Measurements from ENCODE around the gene MCRIP1.

Gene MCRIP1, protein sequence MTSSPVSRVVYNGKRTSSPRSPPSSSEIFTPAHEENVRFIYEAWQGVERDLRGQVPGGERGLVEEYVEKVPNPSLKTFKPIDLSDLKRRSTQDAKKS

DNA sequence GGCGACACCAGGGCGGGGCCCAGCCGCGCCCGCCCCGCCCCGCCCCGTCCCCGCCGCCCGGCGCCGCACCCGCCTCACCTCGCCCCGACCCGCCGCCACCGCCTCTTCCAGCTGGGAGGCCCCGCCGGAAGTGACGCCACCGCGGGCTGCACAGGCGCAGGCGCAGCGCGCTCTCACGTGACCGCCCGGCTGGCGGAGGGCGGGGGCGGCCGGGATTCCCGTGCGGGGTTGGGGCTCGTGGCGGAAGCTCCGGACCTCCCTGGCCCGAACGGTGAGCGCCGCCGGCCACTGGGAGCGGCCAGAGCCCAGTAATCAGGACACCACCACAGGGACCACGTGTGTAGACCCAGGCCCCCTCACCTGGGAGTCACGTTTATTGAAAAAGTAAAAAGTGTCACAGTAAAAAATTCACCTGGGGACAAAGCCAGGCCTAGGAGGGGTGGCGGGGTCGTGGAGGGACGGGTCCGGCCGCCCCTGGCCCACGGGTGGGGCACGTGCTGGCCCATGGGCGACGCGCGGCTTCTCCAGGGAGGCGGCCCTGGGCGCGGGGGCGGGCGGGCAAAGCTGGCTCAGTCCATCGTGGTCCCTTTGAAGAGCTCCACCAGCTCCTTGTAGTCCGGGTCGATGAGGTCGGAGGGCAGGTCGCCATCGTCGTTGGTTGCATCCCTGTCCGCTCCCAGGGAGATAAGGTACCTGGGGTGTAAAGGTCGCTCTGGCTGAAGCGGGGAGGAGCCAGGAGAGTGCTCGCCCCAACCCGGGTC is at the start of gene MCRIP1:
TSS of gene MCRIP1 (minus strand) at position 132 of the 761 bp plus-strand sequence. CDS start 8,785 bp downstream, outside the sequence.
- DNase-seq = peak; percentile 95

DNA sequence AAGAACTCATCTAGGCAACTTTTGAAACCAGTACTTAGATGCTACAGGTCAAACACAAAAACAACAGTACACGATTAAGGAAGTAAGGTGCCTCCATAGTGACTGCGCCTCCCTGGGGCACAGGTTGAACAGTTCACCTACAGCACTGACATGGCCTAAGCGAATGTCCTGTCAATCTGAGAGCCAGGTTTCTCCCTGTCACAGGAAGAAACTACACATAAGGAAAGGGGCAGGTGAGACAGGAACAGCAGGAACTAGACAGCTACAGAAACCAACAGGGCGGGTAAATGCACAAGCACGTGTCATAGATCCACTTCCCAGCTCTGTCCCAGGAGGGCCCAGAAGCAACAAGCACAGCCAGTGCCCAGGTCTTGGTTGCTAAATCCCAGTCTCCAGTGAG is 46.0 kb upstream of the MCRIP1 start:
- no peak for DNase-seq

DNA sequence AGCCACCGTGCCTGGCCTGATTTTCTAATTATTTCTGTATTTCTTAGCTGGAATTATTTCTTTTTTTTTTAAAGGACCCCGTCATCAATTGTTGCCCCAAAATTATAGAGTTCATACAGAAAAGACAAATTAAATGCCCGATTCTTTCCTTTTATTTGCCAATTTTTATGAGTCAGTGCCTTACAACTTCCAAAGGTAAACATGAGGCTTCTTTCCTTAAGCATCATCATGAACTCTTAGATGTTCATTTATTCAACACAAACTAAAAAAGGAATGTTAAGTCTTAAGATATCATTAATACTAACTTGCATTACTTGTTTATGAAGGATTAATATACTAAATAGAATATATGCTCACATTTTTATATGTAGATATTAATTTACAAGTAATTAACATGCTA is 45.2 kb upstream of the MCRIP1 start:
- no peak for DNase-seq

DNA sequence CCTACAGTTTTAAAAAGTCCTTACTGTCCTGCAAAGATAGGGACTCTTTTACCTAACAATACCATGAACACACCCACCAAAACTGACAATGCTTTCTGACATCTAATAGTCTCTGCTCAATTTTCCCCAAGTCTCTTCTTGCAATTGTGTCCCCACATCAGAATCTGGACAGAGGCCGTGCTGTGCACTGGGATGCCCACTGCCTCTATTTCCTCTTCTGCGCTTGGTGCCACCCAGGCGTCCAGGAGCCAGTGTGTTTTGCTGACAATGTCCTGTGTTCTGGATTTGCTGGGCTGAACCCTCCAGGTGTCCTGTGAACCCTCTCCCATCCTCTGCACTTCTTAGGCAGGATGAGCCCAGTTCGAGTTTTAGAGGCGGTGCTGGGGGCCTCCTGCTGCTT is 44.5 kb upstream of the MCRIP1 start:
- DNase-seq = no peak

DNA sequence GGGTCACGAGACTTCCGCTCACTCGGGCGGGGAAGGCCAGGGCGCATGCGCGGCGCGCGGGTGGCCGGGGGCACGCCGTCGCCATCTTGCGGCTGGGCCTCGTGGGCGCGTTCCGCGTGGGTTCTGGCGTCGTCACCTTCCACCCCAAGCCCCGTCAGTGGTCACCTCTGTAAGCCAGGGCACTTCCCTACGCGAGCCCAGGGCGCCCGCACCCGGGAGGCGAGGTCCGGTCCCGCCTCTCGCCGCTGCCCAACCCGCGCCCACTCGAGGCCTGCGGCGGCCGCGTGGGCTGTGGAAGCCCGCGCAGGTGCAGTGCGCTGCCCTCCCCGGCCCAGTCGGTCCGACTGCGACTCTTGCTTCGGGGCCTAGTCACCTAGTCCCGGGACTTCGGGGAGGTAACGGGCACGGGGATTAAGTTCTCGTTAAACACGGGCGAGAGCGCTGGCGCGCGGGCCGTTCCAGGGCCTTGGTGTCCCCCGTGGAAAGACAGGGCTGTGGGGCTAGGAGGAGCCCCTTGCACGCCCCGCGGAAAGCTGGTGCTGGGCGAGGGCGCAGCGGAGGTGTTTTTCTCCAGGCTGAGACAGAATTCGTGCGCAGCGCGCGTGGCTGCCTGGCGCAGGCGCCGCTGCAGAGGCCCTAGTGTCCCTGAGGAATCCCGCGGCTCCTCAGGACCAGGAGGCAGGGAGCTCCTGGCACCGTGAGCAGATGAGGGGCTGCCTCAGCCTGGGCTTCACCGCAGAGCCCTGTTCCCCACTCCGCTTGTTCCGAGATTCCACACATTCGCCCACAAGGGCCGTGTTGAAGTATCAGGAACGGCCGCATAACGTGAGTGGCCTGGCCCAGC is 38.5 kb upstream of the MCRIP1 start:
- DNase-seq = peak; percentile 96

DNA sequence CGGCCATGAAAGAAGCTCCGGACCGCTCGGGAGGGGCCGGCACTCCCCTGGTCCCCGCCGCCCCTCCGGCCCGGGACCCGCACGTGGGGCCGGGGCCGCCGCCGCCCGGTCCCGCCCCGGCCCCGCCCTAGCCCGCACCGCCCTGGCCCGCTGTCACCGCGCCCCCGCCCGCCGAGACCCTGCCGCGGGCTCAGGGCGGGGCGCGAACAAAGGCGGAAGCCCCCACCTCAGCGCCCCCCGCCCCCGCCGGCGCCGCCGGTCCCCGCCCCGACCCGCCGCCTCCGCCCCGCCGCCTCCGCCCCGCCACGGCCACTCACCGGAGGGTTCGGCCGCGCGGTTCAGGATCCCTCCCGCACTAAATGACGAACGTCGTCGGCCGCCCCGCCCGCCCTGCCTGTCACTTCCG is 37.9 kb upstream of the MCRIP1 start, which contains the start of gene ARHGDIA:
TSS of gene ARHGDIA (minus strand) at position 357 of the 406 bp plus-strand sequence. CDS start 1,407 bp downstream, outside the sequence.
- DNase-seq = no peak

DNA sequence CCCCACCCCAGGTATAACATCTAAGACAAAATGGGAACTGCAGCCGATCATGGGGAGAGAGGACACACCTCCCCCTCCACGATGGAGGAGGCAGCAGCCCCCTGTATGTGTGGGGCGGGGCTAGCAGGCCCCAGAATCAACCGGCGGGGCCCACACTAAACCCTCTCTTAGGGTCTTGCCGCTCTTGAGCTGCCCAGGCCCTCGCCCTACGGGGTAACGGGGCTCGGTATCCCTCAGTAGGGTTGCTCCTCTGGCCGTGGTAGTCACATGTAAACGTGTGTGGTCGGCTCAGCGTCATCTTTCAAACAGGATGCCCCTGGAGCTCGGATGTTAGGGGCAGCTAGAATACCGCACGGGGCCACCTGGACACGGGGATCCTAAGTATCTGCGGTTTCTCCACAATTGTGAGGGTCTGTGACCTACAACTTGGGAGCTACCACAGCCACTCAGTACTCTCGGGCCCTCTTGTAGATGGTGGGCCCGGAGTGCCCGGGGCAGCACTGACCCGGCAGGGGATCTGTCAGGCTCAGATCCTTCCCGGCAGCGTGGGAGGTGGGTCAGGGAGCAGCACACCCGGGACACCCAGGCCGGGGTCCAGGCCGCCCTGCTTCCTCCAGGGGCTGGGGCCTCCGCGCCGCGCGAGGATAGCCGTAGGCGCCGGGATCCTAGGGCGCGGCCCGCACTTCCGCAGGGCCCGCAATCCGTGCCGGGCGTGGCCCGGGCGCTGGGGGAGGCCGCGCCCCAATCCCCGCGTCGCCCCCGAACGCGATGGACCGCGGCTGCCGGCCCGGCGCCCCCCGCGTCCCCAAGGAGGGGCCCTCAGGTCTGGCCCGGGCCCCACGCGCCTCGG is 37.3 kb upstream of the MCRIP1 start:
- peak; percentile 51 for DNase-seq

DNA sequence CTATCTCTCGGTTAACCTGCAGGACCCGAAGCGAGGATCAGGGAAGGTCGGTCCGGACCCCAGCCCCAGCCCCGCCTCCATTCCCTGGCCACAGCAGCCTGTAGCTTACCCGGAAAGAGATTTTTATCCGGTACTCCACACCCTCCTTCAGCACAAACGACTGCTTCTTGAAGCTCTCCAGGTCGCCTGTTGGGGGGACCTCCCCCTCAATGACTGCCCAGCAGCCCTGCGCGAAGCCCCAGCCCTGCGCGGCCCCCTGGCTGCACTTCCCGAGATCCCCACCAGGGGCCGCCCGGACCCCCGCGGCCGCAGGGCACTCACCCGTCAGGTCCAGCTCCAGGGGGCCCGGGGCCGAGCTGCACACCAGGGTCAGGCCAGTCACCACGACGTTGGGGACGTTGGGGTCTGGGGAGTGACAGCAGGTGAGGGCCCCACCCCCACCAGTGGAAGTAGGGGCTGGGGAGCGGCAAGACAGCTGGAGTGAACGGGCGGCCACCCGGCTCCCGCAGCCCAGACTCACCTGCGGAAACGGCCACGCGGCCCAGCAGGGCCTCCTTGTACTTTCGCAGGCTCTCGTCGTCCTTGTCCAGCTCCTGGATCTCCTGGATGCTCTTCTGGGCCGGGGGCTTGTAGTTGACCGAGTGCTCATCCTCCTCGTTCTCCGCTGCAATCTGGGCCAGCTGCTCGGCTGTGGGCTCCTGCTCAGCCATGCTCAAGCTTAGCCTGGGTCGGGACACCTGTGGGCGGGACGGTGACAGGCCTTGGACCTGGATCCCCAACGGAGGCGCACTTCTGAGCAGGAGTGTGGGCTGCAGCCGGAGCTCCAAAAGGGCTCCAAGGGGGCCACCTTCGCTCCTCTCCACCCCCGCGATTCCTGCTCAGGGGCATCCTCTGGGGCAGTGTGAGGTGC is 36.4 kb upstream of the MCRIP1 start:
- peak; percentile 42 for DNase-seq

DNA sequence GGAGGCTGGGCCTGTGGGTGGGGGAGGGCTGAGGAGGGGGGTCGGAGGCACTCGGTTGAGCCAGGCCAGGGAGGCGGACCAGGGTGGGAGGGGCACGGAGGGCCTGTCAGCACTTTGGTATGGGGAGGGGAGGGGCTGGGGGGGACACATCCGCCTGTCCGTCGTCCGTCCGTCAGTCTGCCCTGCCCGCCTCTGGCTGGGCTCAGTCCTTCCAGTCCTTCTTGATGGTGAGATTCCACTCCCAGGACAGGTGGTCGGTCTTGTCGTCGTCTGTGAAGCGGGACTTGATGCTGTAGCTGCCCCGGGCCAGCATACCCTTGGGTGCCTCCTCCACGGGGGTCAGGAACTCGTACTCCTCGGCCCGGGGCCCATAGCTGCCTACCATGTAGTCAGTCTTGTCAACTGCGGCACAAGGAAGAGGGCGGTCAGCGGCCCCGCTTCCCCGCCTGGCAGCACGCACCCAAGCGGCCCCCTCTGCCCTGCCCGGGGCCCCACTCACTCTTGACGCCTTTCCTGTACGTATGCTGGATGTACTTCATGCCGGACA is 35.7 kb upstream of the MCRIP1 start:
- no peak for DNase-seq

DNA sequence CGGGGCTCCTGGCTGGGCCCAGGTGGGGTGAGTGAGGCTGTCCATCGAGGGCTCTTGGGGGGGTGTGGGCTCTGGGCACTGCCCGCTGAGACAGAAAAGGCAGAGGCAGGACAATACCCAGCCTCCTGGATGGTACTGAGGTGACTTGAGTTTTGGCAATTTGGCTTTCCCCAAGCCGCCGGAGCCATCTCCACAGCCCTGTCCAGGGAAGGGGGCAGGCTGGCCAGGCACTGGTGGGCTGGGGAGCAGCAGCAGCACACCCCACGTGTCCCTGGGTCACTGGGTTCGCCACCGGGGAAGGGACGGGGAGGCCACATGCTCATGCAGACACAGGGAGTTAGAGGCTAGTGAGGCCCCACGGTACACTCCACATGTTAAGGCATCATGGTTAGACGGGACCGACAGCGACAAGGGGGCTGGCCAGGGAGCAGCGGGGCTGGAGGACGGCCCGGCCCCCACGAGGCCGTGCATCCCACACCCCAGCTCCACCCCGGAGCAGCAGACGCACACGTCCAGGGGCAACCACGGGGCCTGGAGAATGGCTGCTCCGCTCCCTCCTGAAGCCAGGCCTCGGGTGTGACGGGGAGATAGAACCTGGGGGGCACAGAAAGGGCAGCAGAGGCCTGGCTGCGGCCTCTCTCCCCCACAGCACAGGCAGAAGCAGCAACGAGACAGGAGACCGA is 35.0 kb upstream of the MCRIP1 start:
- no peak for DNase-seq

DNA sequence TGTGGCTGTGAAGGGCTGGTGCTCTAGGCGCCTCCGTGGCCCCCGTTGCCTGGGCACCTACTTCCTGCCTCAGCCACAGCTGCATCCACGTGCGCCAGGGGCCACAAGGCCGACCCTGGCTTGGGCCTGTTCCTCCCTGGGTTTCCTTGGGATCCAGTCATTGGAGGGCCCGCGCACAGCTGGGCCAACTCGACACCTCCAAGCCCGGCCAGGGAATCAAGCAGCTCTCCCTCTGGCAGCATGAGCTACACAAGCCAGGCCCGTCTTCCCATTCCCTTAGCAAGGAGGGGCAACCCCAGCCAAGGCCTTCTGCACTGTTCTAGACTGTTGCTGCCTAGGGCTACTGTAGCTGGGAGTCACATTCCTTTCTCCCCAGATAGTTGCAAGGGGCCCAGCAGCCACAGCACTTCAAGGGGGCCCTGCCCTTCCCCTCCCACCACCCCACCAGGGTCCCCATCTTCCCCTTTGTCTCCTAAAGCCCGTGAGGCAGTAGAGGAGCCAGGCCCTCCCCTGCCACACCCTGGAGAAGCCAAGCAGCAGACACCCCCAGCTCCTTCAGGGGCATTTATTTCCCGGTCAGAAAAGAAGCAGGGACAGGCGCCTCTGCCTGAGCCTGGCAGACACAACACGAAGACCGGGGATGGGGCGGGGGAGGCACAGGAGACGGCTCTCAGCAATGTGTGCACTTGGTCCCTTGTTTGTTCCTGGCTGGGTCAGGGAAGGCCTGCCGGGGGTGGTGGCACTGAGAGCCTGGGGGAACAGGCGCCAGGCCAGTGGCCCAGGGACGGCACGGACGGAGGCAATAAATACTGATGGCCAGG is 34.3 kb upstream of the MCRIP1 start:
- peak; percentile 40 for DNase-seq

DNA sequence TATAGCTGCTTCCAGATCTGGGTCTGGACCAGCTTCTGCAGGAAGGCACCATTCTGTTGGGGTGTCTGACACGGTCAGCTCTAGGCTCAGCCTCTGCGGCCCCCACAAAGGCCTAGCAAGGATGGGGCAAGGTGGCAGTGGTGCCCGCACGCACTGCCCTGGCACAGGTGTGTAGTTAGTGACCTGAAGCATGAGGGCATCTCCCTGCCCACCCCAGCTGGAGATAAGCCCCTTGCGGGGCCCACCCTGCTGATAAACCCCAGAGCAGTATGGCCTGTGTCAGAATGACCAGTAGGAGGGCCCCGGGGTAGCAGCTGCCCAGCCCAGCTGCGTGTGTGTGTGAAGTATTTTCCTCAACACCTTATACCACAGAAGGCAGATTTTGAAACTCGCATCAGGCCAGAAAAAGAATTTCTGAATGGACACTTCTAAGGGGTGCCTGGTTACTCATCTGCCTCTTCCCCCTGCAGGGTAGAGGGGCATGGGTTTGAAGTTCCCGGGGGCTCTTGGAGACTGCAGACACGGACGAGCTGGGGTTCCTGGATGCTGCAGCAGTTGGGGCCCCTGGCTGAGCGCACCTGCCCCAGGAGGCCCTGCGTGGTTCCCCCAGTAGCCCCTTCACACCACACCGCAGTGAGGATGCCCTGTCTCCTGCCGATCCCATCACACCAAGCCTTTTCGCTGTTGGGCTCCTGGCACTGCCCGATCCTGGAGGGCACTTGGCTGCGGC is 33.5 kb upstream of the MCRIP1 start:
- peak; percentile 16 for DNase-seq

DNA sequence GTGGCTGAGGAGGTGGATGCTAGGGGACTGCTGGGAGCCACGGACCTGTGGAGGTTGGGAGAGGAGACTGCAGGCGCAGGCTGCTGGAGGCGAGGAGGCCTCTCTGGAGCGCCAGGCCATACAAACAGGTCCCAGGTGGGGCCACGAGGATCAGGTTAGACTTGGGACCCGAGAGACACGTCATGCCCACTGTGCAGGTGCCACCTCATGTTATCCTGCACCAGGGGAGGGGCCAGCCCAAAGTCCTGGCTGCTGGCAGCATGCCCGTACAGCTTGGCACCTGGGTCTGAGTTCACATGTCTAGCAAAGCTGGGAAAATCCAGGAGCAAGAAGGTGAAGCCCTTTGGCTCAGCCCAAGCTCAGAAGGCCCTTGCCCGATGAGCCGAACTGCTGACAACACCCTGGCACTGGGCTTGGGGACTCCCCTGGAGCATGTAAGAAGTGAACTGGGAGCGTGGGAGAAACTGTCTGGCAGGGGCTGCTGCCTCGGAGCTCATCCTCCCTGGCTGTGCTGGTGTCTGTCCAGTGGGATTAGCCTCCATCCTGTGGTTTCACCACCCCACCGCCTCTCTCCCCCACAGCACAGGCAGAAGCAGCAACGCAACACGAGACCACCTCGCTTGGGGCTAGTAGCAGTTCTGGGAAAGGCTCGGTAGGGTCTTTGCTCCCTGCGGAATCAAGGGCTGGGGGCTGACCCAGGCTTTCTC is 32.8 kb upstream of the MCRIP1 start:
- no peak for DNase-seq

DNA sequence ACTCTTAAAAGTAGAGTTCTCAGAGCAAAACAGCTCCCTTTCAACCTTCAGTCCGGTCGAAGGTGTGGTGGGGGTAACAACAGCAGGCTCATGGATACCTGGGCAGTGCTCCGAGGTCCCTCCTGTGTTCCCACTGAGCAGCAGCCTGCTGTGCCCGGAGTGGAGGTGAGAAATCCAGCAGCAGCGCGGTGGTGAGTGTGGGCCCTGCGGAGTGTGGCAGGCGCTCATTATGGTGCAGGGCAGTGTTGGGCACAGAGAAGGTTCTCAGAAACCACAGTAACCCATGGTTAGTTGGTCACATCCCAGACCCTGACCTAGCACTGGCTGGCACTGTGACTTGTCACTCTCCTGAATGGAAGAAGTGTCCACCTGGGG is 32.3 kb upstream of the MCRIP1 start:
- no peak for DNase-seq

DNA sequence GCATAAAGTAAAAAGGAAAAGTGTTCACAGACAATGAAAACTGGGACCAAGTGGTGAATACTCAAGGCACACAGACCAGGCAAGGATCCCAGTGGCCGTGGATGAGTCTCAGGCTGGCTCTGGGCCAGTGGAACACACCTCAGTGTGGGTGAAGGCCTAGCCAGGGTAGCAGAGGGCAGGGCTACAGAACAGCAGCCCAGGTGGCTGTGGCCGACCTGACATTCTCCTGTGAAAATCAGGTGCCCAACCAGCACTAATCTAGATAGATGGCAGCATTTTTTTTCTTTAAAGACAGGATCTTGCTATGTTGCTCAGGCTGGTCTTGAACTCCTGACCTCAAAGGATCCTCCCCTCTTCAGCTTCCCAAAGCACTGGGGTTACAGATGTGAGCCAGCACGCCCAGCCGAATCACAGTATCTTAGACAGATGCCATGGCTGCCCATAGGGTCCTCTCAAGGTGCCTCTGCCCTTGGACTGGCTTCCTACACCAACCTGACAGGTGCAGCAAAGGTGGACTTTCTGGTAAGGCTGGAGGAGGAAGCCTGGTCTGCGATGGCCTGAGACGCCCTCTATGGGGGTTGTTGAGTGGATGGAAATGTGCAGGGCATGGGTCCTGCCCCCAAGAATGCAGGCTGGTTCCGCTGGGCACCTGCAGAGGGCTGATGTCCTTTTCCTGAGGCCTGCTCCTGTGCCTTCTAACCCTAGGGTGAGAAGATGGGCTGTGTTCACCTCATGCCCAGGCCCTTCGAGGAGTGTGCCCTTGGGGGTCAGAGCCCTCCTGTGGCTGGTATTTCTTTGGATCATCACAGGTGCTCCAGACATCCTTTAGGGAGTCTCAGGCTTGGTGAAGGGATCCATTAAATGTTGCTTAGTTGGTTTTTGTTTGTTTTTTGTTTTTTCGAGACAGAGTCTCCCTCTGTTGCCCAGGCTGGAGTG is 31.0 kb upstream of the MCRIP1 start:
- no peak for DNase-seq

DNA sequence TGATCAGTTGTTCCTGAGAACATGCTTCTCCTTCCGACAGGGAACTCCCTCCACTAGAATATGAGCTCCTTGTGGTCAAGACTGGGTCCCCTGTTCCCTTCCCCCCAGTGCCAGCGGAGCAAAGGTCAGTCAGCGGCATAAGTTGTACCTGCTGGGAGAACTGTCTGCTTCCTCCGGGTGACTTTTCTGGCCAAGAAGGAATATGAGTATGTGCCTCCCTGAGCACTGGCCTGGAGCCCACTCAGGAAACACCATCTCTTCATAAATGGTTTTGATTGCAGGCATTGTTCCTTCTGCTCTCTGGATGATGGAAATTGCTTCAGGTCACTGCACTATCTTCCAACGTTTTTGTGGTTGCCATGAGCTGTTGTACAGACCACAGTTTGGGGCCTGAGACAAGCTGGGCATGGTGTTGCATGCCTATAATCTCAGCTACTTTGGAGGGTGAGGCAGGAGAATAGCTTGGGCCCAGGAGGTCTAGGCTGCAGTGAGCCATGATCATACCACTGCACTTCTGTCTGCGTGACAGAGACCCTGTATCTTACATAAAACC is 30.1 kb upstream of the MCRIP1 start:
- DNase-seq = no peak

Measured in CD4-positive, alpha-beta T cell treated with Interleukin-12 subunit alpha and Interleukin-12 subunit beta, for 1 hour (primary cell).